8988T (cell line): Measurements from ENCODE around the gene TTC22.
"Not testable (repeated sequence)": the region's sequence is repeated elsewhere in the genome, so short reads cannot be mapped to it uniquely, and the experiment has no call there.

Source experiments
- DNase-seq: peaks from one replicate; pipeline ENCODE4 v3.0.0; 2011

The TTC22 gene

DNA sequence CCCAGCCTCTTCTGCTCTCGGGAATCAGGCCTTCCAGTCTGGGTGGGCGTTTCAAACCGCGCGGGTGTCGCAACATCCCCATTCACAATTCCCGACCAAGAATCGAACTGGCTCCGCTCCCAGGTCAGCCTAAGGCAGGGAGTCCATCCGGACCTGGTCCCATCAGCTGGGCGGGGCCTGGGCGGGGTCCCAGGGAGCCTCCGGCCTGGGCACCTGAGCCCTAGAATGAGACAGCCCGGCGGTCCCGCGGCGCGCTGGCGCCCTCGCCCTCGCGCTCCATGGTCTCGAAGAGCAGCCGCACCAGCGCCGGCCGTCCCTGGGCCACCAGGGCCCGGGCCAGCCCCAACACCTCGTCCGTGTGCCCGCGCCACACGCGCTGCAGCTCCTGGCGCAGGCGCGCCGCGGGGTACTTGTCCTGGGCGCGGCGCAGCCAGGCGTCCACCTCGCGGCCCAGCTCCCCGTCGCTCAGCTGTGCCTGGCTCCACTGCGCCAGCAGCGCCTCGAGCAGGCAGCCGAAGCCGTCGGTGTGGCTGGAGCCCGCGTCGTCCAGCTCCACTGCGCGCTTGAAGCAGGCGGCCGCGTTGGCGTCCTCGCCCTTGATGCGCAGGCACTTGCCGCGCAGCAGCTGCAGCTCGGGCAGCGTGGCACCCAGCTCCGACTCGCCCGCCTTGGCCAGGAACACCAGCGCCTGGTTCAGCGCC lies 19.9 kb downstream of the TTC22 start:
- no peak for DNase-seq

DNA sequence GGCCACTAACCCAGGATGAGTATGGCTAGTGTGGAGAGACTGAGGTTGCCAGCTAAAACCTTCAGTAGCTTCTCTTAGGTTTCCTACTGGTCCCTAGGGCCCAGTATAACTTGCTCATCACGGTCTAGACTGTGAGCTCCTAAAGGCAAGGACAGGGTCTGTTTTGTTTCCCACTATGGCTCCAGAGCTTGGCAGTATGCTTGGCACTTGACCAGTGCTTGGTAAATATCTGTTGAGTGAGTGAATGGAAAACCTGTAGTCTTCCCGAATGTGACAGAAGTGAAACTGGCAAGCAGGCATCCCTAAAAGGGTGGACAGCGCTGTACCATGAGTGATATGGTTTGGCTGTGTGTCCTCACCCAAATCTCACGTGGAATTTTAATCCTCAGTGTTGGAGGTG lies 23.7 kb downstream of the TTC22 start:
- no peak for DNase-seq

GRCh38 chr1:54777011-54777410 lies 24.1 kb downstream of the TTC22 start:
- no peak for DNase-seq

DNA sequence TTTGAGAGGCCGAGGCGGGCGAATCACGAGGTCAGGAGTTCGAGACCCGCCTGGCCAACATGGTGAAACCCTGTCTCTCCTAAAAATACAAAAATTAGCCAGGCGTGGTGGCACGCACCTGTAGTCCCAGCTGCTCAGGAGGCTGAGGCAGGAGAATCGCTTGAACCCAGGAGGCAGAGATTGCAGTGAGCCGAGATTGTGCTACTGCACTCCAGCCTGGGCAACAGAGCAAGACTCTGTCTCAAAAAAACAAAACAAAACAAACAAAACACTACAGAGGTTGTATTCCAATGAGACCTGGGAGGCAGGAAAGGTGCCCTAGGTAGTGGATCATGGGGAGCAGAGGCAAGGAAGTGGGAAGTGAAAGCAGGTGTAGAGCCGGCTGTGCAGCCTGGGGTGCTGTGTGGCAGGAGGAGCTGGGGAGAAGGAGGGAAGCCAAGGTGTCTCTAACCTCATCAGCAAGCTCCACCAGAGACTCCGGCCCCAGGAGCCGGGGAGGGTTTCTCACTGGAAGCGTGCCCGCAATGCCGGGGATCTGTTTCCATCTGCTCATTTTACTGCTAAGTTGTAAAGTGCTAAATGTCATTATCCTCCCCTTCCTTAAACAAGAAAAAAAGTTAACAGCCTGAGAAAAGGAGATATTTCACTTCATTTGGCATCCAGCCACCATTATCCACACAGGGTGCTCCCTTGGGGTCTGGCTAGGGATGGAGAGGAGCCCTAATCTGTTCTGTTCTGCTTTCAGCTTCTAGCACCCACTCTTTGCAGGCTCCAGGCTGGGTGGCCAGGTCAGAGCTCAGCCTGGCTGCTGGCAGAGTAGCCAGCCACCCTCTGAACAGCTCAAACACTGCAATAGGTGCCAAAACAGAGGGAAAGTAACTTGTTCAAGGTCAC lies 25.0 kb downstream of the TTC22 start:
- DNase-seq, result not testable (repeated sequence)

- DNase-seq, result no peak
These were observed 26.2 kb downstream of the TTC22 start for GRCh38 chr1:54774820-54775498.

GRCh38 chr1:54772951-54773350 lies 28.2 kb downstream of the TTC22 start:
- DNase-seq, result no peak

DNA sequence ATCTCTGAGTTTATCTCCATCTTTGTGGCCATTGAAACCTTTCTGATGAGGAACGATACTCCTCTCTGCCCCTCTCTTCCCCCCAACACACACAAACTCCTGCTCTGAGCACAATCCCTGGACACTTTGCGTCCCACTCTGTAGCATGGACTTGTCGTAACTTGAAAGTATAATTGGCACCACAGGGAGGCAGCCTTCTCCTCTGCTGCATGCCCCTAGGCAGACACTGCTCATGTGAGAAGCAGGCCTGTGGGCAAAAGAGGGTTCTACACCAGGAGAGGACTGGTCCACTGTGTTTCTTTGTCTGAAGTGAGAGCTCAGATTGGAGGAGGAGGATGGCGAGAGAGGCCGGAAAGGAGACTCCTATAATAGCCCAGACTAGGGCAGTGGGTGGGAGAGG lies 33.0 kb downstream of the TTC22 start:
- no peak for DNase-seq

DNA sequence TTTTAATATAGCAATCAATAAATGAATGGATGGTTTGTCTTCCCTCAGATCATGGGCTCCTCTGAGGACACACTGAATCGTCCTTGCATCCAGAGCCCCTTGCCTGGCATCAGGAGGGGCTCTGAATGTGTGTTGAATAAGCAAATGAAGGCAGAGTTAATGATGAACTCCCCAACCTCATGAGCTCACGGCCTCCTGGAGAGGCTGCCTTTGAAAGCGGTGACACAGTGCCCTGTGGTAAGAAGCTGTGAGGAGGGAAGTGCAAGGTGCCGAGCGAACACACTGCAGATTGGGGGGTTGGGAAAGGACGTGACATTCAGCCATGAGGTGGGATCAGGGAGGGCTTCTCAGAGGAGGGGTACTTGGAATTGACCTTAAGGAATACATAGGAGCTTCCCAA lies 33.6 kb downstream of the TTC22 start:
- DNase-seq, result no peak

DNA sequence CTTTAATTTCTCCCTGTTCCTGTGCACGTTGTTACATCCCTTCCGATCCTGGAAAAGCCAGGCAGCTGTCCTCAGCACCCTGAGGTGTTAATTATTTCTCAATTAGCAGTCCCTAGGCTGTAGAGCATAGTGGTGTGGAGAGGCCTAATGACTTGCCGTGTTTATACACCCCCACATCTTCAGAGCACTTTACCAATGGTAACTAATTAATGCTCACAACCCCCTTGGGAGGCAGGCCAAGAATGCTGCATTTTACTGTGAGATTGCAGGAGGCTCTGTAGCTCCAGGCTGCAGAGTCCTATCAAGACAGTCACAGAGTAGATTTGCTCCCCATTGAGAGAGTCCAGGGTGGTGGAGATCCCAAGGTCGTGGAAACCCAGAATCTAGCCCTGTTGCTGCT lies 34.4 kb downstream of the TTC22 start:
- DNase-seq, result no peak

DNA sequence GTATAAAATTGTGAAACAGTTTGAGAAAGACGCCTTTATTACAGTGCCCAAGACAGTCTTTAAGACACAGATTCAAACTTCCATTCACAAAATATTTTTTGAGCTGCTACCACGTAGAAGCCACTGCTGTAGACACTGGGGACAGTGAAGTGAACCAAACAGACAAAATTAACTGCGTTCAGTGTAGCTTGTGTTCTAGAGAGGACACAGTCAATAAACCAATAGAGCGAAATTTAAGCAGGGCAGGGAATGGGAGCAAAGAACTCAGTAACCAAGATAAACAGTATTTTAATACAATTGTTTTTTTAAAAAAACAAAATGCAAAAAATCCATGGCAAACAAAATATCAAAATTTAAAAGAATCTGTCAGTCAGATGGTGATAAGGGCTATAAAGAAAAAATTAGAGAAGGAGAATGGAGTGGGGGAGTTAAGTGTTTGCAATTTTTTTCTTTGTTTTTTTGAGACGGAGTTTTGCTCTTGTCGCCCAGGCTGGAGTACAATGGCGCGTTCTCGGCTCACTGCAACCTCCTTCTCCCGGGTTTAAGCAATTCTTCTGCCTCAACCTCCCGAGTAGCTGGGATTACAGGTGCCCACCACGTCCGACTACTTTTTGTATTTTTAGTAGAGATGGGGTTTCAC lies 36.1 kb downstream of the TTC22 start:
- DNase-seq, result no peak

DNA sequence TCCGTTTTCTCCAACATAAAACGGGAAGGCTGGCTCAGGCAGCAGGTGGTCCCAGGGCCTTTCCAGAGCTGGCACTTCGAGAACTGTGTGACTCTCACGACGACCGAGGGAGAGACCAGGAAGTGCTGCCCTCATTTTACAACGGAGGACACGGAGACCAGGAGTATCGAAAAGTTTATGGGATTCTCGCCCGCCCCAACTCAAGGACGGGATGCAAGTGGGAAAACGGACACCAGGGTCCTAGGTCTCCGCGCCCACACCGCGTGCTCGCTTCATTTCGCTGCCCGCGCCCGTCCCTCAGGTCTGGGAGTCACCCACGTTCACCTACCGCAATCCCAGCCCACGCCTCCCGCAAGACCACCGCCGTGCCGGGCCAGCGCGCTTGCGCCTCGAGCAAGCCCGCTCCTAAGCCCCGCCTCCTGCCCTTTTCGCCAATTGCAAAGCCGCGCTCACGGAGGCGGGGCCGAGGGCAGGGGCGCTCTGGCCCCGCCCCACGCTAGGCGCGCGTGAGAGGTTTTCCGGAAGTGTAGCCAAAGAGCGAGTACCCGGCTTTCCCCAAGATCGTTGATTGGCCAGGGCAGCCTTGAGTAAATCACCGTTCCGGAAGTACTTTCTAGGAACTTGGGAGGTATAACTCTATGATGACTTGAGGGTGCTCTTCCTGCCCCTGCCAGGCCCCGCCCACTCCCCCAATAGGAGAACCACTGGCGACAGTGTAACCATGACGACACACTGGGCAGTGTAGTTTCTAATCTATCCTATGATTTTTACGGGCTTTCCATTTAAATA lies 36.8 kb downstream of the TTC22 start, which contains the start of gene PARS2:
TSS of gene PARS2 (minus strand) at position 391 of the 789 bp plus-strand sequence. CDS start 5,362 bp downstream, outside the sequence.
- DNase-seq, result peak; percentile 75

DNA sequence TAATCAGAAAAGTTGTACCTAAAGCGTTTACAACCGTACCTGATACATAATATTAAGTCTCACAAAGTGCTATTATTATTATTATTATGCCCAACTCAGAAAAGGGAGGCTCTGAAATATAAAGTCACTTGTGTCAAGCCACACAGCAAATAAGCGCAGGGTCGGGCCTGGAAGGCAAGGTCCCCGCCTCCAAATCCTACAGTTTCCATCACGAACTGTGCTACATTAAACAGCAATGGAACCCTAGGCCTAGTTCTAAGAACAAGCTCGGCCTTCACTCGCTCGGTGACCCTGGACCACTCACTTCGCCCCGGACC lies 37.3 kb downstream of the TTC22 start:
- no peak for DNase-seq

DNA sequence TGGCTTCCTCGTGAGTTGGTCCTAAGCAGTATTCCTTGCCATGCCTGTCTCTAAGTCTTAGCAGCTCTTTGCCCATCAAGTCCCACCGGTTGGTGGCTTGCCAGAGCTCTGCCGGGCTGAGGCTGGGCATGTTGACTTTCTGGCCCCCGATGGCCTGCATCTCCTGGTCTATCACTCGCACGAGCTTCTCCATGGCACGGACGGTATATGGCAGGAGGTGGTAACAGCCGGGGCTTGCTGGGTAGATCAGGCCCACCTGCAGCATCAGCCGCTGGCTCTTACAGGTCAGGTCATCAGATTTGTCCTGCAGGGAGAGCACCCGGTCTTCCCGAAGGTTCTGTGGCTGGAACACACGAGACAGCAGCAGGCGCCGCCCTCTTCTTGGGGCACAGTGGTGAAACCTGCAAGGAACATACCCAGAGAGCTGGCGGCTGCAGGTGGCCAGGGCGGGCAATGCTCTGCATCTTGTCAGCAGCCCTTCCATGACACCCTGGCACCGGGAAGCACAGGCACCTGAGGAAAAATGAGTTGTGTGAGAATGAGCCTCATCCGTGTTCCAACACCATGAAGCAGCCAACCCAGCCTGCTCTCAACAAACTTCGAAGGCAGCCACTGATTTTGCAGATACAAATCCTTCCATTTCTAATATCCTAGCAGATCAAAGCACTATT lies 42.3 kb downstream of the TTC22 start:
- DNase-seq, result no peak

DNA sequence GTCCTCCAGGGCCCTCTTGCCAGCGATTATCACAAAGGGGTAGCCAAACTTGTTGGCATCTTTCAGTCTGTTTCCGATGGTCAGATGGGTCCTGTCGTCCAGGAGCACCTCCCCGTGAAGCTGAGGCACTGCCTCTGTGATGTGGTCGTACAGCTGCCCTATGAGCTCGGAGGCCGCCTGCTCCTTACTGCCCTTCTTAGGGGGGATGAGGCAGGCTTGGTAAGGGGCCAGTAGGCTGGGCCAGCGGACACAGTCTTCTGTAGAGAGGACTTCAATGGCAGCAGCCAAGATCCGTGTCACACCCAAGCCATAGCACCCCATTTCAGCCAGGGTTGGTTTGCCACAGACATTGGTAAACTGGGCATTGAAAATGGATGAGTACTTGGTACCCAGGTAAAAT lies 43.3 kb downstream of the TTC22 start:
- DNase-seq, result no peak

- DNase-seq, result no peak
These were observed 46.4 kb downstream of the TTC22 start for GRCh38 chr1:54754486-54755285.

DNA sequence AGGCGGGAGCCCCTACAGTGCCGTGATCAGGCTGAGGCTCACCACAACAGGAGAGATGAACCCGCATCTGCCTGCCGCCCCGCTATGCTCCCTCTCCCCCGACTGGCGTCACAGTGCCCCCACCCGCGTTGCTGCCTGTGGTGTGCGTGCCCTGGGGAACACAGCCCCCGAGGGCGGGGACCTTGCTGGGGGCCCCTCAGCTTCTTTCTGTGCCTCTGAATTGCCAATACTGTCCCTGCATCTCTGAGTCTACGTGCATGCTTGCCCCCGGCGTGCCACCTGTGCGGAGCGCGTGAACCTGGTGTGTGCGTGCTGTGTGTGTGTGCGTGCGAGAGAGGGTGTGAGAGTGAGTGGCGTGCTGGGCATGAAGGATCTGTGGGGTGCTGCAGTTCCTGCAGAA lies 47.1 kb downstream of the TTC22 start:
- no peak for DNase-seq

GRCh38 chr1:54751426-54751825 lies 49.7 kb downstream of the TTC22 start:
- DNase-seq, result no peak

- DNase-seq, result no peak
These were observed 50.5 kb downstream of the TTC22 start for GRCh38 chr1:54750596-54750995.

DNA sequence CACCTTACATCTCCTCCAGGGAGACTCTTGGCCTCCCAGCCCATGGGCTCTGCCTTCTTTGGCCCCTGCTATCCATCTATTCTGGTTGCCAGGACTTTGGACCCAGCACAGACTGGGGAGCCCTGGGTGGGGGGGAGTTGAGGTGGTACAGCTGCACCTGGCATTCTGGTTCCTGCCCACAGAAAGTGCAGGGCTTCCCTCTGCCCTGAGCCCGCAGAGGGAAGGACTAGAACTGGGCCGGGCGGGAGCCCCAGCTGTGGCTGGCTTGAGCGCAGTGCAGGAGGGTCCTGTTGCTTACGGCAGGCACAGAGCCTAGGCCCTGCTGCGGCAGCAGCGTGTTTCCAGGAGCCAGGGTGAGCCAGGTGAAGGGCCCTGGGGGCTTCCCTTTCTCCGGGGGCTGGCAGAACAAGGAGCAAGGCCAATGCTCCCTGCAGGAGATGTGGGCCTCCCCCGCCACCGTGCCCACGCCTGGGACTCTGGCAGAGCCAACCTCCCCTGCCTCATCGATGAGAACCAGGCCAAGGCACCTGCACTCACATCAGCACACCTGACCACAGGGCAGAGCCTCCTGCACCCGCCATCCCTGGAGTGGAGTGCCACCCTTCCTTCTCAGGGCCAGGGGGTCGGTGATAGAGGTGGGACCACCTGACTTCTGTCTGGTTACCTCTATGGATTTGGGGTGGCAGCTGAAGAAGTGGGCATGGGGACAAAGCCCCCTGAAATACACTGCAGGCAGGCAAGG lies 52.9 kb downstream of the TTC22 start:
- DNase-seq, result no peak

DNA sequence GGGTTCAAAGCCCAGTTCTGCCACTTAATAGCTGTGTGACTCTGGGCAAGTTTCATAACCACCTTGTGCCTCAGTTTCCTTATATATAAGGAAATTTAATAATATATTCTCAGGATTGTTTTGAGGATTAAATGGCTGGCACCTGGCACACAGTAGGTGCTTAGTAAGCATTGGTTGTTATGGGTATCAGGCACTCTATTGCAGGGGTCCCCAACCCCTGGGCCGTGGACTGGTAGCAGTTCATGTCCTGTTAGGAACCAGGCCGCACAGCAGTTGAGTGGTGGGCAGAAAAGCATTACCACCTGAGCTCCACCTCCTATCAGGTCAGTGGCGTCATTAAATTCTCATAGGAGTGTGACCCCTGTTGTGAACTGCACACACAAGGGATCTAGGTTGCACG lies 55.3 kb downstream of the TTC22 start:
- DNase-seq, result no peak
